Panc1 (cell line): Measurements from ENCODE around the gene DLG5.

Experiments
- CTCF ChIP-seq: fragments of 450-650 bp; IDR thresholded peaks from 2 replicates; pipeline ENCODE4 v1.5.1; 2017; ENCODE audit warnings: mild to moderate bottlenecking
- POLR2AphosphoS5 ChIP-seq: IDR thresholded peaks from 2 replicates; pipeline ENCODE4 v1.6.1; 2012; ENCODE audit warnings: mild to moderate bottlenecking, low read depth, low read length, moderate library complexity

DNA sequence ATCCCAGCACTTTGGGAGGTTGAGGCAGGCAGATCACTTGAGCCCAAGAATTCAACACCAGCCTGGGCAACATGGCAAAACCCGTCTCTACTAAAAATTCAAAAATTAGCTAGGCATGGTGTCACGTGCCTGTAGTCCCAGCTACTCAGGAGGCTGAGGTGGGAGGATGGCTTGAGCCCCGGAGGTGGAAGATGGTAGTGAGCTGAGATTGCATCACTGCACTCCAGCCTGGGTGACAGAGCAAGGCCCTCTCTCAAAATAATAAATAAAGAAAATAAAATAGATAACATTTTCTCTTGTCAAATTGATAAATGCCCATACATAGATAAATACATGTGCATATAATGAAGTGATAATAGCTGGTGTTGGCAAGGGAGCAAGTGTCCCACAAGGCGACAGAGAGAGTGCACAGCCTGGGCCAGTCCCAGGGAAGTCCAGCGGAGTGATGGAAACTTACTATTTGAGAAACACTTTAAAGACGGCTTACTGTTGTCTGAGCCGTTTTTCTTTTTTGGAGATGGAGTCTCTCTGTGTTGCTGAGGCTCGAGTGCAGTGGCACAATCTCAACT, 33.4 kb upstream of the DLG5 start:
- TF ChIP-seq CTCF (no peak), POLR2AphosphoS5 (no peak)
